GM18508 (cell line): ENCODE results near the gene CNTD1.

Source experiments
- ATAC-seq: cut with Tn5 transposase; IDR thresholded peaks from one replicate; pipeline ENCODE4 v1.9.1; 2021; ENCODE audit warnings: moderate number of reproducible peaks; ENCODE audit not compliant: insufficient read depth, unreplicated experiment

Gene CNTD1

DNA sequence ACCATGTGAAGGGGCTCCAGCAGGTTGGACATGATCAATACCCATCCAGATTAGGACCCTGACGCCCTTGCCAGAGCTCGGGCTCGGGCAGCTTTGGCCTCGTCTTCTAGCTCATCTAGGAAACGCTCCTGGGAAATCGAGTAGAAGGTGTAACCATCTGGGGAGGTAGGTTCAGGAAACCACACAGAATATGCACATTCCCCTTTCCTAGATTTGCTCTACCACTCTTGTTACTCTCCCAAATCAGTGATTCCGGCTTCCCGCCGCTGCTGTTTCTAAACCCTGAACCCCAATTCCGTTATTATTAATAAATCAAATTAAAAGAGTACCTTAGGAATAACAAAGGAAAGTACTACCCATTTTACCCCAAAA lies 664 bp upstream of the CNTD1 start:
- no peak for ATAC-seq

GRCh38 chr17:42803074-42803883 lies 4.6 kb downstream of the CNTD1 start:
- ATAC-seq, result no peak

DNA sequence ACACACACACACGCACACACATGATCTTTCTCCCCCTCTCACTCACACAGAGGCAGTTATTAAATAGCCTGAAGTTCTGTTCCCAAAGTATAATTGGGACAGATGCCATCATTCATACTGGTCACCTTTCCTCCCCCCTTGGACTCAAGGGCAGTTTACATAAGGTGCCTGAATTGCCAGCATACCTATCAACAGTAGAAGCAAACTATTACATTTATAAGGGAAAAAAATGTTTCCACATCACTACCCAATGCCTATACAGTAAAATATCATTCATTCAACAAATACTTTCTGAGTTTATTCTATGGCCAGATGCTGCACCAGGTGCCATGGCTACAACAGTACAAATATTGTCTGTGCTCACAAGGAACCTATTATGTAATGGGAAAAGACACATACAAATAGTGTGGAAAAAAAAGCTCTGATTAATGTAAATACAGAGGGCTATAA lies 6.3 kb downstream of the CNTD1 start:
- no peak for ATAC-seq

DNA sequence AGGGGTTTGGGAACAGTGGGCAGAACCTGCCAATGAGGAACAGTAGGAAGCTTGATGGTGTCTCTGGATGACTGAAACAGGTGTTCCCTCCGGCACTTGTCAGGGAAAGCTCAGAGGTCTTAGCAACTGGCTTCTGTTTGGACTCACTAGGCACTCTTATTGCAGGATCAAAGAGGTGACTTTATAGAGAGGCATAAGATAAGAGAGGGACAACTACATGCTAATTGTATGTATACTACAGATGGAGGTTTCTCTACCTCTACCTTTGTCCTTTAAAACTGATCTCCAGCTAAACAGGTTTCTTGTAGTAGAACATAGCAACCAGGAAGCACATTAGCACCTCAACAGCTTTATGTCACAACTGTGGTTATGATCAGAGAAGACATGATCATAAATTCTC lies 7.6 kb downstream of the CNTD1 start:
- ATAC-seq, result no peak

GRCh38 chr17:42809250-42809649 lies 10.6 kb downstream of the CNTD1 start:
- no peak for ATAC-seq

DNA sequence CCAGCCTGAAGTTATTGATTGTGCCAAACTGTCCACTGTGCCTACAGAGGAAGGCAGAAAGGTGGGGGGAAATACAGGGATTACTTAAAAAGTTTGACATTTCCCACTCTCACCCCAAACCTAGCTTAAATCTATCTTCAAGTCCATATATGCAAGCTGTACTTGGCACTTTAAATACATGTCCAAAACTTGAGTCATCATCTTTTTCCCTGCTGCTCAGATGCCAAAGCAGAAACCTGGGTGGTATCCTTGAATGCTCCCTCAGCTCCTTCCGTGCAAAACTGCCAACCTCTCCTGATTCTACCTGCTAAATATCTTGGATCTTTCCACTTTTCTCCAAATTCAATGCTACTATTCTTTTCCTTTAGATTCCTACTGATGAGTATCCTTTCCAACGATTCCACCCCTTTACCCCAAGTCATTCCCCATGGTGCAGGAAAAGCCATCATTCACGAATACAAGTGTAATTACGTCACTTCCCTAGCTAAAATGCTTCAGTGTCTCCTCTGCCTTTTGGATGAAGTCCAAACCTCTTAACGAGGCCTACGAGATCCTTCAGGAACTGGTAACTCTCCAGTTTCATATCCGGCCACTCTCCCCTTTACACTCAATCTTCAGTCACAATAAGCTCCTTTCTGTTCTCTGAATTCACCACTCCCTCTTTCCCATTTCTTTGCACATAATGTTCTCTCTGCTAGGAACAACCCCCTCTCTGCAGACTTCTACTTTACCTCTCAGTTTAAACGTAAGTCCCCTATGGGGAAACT lies 16.2 kb downstream of the CNTD1 start:
- ATAC-seq, result no peak

- no peak for ATAC-seq
Measured at GRCh38 chr17:42817866-42818265, 19.2 kb downstream of the CNTD1 start.

DNA sequence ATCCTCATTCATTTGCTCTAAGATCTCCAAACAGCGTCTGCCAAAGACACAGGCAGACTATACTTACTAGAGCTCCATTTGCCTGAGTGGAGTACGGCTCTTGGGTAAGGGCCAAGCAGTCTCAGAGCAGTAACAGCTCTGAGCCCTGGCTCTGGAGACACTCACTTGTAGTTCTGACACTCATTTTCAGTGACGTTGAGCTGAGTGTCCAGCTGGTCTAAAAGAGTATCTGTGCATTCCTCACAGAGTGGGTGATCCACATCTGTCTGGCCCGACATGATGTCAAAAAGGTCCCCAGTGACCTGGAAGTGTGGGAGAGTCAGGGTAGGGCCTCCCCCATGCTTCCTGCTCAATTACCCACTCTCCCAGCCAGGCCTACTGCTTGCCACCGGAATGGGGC lies 19.7 kb downstream of the CNTD1 start:
- ATAC-seq, result no peak

DNA sequence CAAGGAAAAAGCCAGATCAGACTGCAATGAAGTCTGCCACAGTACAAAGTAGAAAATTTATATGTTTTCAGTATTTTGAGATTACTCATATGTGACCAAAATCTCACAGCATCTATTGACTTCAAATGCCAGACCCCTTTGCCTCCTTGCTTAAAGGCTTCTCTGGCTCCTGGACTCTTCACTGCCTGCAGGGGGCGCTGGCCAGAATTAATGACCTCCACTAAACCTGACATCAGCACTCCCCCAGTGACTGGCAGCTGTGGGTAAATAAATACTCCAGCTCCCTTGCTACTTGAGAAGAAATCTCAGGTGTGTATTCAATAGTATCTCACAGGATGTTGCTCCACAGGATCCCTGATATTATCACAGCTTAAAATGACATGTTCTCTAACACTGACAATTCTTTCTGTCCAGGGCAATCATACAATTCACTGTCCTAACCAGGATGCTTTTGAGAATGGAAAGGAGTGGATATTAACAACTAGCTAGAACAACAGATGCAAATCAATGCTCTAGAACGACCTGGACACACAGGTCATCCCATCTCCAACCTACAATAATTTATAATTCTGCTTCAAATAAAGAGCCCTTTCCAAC lies 21.4 kb downstream of the CNTD1 start:
- no peak for ATAC-seq

DNA sequence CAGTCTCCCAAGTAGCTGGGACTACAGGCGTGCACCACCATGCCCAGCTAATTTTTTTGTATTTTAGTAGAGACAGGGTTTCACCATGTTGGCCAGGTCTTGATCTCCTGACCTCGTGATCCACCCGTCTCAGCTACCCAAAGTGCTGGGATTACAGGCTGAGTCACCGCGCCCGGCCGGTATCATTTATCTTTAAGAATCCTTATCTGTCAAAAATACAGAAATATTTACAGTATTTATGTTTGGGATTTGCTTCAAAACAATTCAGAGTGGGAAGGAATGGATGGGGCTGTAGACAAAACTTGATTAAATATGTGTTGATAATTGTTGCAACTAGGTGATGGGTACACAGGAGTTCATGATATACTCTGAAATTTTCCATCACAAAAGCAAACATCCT lies 22.5 kb downstream of the CNTD1 start:
- ATAC-seq, result no peak

- no peak for ATAC-seq
Measured at GRCh38 chr17:42827472-42827871, 28.8 kb downstream of the CNTD1 start.

DNA sequence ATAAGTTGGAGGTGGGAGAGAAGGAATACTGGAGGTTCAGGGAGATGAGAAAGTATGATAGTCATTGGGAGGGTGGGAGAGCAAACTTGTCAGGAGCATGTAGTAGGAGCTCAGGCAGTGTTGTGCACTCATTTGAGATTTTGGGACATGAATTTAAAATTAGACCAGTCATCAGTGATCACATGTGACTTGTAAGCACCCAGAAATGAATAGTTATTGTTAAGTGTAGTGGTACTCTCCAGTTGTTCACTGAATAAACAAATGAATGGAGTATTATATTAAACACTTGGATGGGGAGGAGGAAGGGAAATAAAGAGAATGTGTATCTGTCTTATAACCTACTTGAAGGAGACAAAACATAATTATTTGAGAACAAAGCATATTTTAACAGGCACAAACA lies 32.3 kb downstream of the CNTD1 start:
- no peak for ATAC-seq

- no peak for ATAC-seq
Measured at GRCh38 chr17:42832213-42832933, 33.7 kb downstream of the CNTD1 start.

- no peak for ATAC-seq
Measured at GRCh38 chr17:42832934-42833766, 34.5 kb downstream of the CNTD1 start, which contains the start of gene PSME3. Gene PSME3 (plus strand): TSS chr17:42833397. CDS start chr17:42833632, 235 bp downstream.

DNA sequence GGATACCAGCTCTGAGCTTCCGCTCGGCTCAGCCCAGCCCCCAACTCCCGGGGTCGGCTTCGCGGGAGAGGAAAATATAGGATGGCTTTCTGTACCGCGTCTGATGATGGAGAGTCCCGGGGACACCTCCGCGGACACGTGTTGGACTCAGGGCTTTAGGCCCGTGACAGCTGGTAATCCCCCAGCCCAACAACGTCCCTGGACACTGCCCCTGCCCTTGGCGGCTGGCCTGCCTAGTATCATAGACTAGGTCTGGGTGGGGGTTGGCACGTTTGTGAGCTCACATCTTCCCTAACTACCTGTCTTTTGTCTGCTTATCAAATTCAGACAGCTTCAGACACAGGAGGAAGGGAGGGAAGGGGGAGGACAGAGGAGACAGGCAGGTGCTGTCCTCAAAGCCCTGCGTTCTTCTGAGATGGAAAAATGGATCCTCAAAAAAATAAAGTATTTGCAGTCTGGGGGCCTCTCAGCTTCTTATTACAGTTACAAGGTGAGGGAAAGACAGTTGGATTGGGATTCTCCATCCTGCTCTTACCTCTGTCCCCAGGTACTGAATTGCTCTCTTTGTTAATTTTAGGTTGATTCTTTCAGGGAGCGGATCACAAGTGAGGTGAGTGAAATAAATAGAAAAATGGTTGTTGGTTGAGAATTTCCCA lies 35.2 kb downstream of the CNTD1 start:
- no peak for ATAC-seq

DNA sequence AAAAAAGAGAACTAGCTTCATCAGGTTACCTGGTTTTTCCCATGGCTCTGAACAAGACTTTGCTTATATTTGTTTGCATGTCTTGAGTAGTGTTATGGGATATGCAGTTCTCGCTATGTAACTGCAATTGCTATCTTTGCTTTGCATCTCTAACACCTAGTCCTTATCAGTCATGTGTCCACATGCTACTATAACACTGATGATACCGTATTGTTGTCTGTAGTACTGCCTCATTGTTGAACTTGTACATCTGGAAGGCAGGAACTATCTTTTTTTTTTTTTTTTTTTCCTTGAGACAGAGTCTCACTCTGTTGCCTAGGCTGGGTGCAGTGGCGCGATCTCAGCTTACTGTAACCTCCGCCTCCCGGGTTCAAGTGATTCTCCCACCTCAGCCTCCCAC lies 37.1 kb downstream of the CNTD1 start:
- ATAC-seq, result no peak

- ATAC-seq, result no peak
Measured at GRCh38 chr17:42841975-42842685, 43.5 kb downstream of the CNTD1 start.

DNA sequence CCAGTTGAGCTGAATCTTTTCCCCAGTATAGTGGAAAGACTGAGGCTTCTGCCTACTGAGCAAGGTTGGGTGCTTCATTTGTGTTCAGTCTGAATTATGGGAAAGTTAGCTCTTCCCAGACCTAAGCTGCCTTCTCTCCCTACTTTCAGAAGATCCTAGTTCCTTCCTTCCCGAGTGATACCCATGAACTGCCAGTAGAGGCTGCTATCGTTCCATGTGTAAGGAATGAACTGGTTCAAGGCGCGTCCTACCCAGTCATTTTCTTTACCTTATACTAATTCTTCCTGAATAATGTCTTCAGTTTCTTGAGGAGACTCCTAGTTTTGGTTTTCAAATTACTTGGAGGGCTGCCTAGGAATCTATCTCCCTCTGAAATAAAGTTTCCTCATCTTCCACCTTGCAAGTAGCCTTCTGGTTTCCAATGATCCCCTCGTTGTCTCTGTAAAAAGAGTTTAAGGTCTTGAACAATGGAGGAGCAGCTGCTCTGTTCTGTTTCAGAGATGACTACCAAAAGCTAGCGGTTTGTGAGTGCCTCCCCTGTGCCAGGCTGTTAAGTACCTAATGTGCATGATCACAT lies 44.8 kb downstream of the CNTD1 start:
- ATAC-seq, result no peak
